NCI-H1092 treated with DMSO at 0.1 percent for 48 hours (cell line): ENCODE data around the gene SURF1.
A peak's percentile ranks its signal among the peaks of the same experiment; 100 is the strongest.
"Not testable (repeated sequence)": the region's sequence is repeated elsewhere in the genome, so short reads cannot be mapped to it uniquely, and the experiment has no call there.

Source experiments
- DNase-seq: peaks from one replicate; lab custom pipeline; 2025; lab: John Stamatoyannopoulos, UW

SURF1 gene

GRCh38 chr9:133356391-133357091, at the start of gene SURF1, which contains the start of gene SURF2:
Gene SURF1 (minus strand): TSS chr9:133356487. CDS start chr9:133356453, 34 bp downstream.
Gene SURF2 (plus strand): TSS chr9:133356550. CDS start chr9:133356593, 43 bp downstream.
- DNase-seq: peak; percentile 62

- DNase-seq: no peak
These were observed 49.5 kb upstream of the SURF1 start for GRCh38 chr9:133405508-133406438.

- no peak for DNase-seq
These were observed 48.2 kb upstream of the SURF1 start for GRCh38 chr9:133404454-133405002.

- DNase-seq: no peak
These were observed 47.6 kb upstream of the SURF1 start for GRCh38 chr9:133403766-133404453.

- DNase-seq: no peak
These were observed 46.4 kb upstream of the SURF1 start for GRCh38 chr9:133402689-133403088.

GRCh38 chr9:133401588-133401987, 45.3 kb upstream of the SURF1 start:
- DNase-seq: no peak

- DNase-seq: no peak
These were observed 44.0 kb upstream of the SURF1 start for GRCh38 chr9:133400292-133400691.

- no peak for DNase-seq
These were observed 41.6 kb upstream of the SURF1 start for GRCh38 chr9:133397895-133398294.

GRCh38 chr9:133397370-133397769, 41.1 kb upstream of the SURF1 start:
- no peak for DNase-seq

- peak; percentile 8 for DNase-seq
These were observed 40.7 kb upstream of the SURF1 start for GRCh38 chr9:133396952-133397351.

GRCh38 chr9:133394687-133395271, 38.5 kb upstream of the SURF1 start:
- no peak for DNase-seq

- DNase-seq: no peak
These were observed 37.1 kb upstream of the SURF1 start for GRCh38 chr9:133393399-133393798.

GRCh38 chr9:133392308-133392707, 36.0 kb upstream of the SURF1 start:
- not testable (repeated sequence) for DNase-seq

- DNase-seq: not testable (repeated sequence)
These were observed 35.2 kb upstream of the SURF1 start for GRCh38 chr9:133391449-133391848.

GRCh38 chr9:133390713-133391112, 34.4 kb upstream of the SURF1 start:
- no peak for DNase-seq

GRCh38 chr9:133389562-133389961, 33.3 kb upstream of the SURF1 start:
- DNase-seq: no peak

- DNase-seq: no peak
These were observed 32.8 kb upstream of the SURF1 start for GRCh38 chr9:133389025-133389557.

GRCh38 chr9:133387680-133388079, 31.4 kb upstream of the SURF1 start:
- DNase-seq: no peak

- no peak for DNase-seq
These were observed 30.1 kb upstream of the SURF1 start for GRCh38 chr9:133386338-133386737.

- DNase-seq: no peak
These were observed 29.2 kb upstream of the SURF1 start for GRCh38 chr9:133385452-133385851.

GRCh38 chr9:133384736-133385321, 28.5 kb upstream of the SURF1 start:
- no peak for DNase-seq
